ELR (cell line): ENCODE results near the gene TMEM17.

Source experiments
- DNase-seq: peaks from one replicate; pipeline ENCODE4 v3.0.0-alpha.2; 2015; ENCODE audit warnings: low read depth

TMEM17 gene

DNA sequence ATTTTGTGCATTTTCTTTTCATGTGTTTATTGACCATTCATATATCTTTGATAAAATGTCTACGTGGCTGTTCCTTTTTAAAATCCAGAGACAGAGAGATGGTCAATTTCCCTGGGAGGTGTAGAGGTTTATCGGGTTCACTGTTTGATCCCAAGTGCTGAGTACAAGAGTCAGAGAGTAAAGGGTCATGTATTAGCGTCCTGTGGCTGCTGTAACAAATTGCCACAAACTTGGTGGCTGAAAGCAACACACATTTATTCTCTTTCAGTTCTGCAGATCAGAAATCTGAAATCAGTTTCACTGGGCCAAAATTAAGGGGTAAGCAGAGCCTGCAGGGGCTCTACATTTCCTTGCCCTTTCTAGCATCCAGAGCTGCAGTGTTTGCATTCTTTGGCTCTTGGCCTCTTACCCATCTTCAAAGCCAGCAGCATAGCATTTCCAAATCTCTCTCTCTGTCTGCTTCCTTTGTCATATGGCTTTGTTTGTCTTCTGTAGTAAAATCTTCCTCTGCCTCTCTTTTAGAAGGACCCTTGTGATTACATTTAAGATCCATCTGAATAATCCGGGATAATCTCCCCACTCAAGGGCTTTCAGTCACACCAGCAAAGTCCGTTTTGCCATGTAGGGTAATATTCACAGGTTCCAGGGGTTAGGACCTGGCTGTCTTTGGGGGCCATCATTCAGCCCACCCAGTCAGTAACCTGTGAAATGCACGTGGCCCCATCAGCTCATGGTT lies 49.9 kb downstream of the TMEM17 start:
- DNase-seq: no peak

DNA sequence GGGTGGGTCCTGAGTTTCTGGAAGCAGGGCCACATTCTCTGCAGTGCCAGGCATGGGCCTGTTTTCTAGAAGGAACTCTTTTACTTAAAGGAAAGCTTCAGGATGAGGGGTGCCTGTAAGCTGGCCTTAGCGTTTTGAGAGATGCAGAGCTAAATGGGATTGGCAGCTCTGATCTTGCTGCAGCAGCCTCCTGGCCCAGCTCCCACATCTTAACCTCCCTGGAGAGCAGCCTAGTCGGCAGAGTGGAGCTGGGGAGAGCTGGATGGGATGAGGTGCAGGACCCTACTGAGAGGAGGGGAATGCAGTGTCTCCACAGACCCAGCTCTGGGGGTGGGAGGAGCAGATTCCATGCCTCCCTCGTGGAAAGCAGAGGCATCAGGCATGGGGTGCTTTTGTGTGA lies 52.0 kb downstream of the TMEM17 start:
- DNase-seq: no peak

DNA sequence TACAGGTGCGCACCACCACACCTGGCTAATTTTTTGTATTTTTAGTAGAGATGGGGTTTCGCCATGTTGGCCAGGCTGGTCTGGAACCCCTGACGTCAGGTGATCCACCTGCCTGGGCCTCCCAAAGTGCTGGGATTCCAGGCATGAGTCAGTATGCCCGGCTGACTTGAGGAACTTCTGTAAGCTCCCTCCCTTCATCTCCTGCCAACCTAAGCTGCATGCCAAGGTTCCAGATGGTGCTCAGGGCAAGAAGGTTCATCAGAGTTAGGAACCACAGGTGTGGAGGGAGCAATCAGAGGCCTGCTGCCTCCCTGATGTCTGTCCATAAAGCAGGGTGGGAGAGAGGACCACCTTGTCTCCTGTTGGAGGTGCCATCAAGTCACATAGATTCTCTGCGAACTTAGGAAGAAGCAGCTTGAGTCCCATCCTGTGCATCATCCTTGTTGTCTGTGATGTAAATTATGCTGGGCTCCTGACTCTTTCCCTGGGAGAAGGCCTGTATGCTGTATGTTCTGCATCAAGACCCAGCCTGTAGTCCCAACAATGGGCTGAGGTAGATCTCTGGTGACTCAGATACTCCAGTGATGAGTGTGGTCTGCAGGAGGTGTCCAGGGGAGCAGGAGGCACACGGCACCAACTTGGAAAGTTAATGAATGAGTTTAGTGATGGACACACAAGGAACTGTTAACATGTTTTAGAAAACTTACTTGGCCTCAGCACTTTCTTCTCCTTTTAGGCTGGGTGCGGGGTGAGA lies 53.1 kb downstream of the TMEM17 start:
- DNase-seq: no peak

DNA sequence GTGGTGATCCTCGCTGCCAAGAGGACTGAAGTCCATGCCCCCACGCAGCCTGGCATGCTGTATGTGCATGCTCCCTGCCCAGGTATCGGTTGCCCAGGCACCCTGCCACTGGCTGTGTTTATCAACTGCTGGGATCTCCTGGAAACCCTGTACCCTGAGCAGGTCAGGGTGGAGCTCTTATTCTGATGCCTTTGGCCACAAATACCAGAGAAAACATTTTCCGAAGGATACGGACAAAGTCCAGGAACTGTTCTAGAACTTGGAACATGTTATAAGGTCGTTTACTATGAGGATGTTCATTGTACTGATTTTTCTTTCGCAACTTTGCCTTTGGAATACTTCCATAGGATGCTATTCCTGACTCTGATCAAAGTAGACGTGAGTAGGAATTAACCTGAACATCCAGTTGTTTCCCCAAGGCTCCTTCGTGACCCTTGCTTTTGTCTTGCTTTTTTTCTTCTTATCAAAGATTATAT lies 55.2 kb downstream of the TMEM17 start:
- no peak for DNase-seq
